Nephron (organoid): ENCODE measurements around the gene CEP72.
"Not testable (repeated sequence)": the region's sequence is repeated elsewhere in the genome, so short reads cannot be mapped to it uniquely, and the experiment has no call there.

Source experiments
- H3K27ac Mint-ChIP-seq, 3 experiments: 2 replicates each; pipeline ENCODE4 v1.8.0; 2020; ENCODE audit warnings: mixed read lengths in 3 of 3, mild to moderate bottlenecking in 2 of 3, moderate library complexity in 1 of 3
- H3K27me3 Mint-ChIP-seq: 2 replicates; pipeline ENCODE4 v1.8.0; 2021; ENCODE audit warnings: low read depth, mild to moderate bottlenecking, moderate library complexity, mixed read lengths
- H3K36me3 Mint-ChIP-seq: 2 replicates; pipeline ENCODE4 v1.8.0; 2020; ENCODE audit warnings: low read depth, mixed read lengths
- H3K4me1 Mint-ChIP-seq: 2 replicates; pipeline ENCODE4 v1.8.0; 2020; ENCODE audit warnings: mixed read lengths
- H3K4me3 Mint-ChIP-seq, 3 experiments: 2 replicates each; pipeline ENCODE4 v1.8.0; 2020; ENCODE audit warnings: mild to moderate bottlenecking in 3 of 3, mixed read lengths in 3 of 3, moderate library complexity in 2 of 3
- H3K9me3 Mint-ChIP-seq: 2 replicates; pipeline ENCODE4 v1.8.0; 2020; ENCODE audit warnings: mixed read lengths
- CTCF ChIP-seq, 3 experiments: fragments of 200-600 bp; sonication (generic); IDR thresholded peaks; one replicate each; pipeline ENCODE4 v1.5.0; 2021; ENCODE audit warnings: antibody characterized with exemption in 3 of 3; ENCODE audit not compliant: unreplicated experiment in 3 of 3

CEP72 gene

DNA sequence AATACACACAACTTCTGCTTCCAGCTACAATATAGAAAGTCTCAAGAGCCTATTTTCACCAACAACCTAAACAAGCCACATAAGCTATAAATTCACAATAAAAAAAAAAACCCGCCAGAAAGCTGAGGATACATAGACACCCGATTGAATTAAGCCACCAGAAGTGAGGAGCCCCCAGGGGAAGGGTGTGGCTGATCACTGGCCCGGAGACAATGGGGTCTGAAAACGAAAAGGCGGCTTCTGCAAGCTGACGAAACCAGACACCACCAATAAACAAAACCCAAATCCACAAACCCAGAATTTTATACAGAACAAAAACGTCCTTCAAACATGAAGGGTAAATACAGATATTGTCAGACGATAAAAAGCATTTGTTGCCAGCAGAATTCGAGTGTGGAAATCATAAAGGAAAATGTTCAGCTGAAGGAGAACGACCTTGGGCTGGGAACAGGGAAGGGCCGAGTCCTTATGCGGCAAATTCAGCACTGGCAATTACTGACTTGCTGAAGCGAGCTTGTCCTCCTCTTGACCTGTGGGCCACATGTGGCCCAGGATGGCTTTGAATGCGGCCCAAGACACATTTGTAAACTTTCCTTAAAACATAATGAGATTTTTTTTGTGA, 39.6 kb upstream of the CEP72 start:
- Mint-ChIP-seq H3K4me3 (no peak overlapping the region), H3K4me1 (no peaks in the 10 kb centered on the region), H3K9me3 (peaks cover 17% of the 10 kb centered on the region), H3K27me3 (peaks cover 26% of the 10 kb centered on the region), H3K27ac (no peak overlapping the region), H3K36me3 (no peaks in the 10 kb centered on the region)
- TF ChIP-seq CTCF (IDR thresholded peaks at IDR 0.05; ENCODE audit: unreplicated experiment in 3 of 3), result no peak

GRCh38 chr5:573206-573605, 38.9 kb upstream of the CEP72 start:
- H3K27me3 Mint-ChIP-seq, result peaks cover 23% of the 10 kb centered on the region
- no peak overlapping the region for H3K27ac Mint-ChIP-seq
- H3K4me1 Mint-ChIP-seq, result no peaks in the 10 kb centered on the region

DNA sequence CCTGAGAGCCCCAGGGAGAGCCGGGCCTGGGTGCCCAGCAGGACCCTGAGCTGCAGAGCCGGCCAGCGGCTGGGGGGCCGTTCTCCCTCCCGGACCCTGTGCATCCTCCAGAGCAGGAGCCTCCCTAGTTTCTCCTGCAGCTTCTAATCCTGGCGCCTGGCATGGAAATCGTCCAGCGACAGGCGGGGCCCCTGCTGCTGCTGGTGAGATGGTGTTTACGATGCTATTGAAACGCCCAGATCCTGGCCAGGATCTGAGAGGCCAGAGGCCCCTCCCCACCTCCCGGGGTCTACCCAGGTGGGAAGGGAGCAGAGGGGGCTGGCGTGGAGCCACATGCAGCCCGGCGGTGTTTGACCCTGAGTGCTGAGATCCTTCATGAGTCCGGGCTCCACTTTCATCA, 38.2 kb upstream of the CEP72 start:
- peaks cover 25% of the 10 kb centered on the region for H3K9me3 Mint-ChIP-seq
- no peaks in the 10 kb centered on the region for H3K4me1 Mint-ChIP-seq
- no peak overlapping the region for H3K4me3 Mint-ChIP-seq
- H3K27me3 Mint-ChIP-seq, result peaks cover 23% of the 10 kb centered on the region
- H3K27ac Mint-ChIP-seq, result no peak overlapping the region
- no peaks in the 10 kb centered on the region for H3K36me3 Mint-ChIP-seq
- no peak for TF ChIP-seq CTCF (IDR thresholded peaks at IDR 0.05; ENCODE audit: unreplicated experiment in 3 of 3)

More at GRCh38 chr5:573206-573605, 38.9 kb upstream of the CEP72 start:
- Mint-ChIP-seq H3K4me3 (no peak overlapping the region), H3K9me3 (peaks cover 23% of the 10 kb centered on the region), H3K36me3 (no peaks in the 10 kb centered on the region)
- TF ChIP-seq CTCF (IDR thresholded peaks at IDR 0.05; ENCODE audit: unreplicated experiment in 3 of 3), result no peak

GRCh38 chr5:574906-575305, 37.2 kb upstream of the CEP72 start:
- Mint-ChIP-seq H3K9me3 (peaks cover 25% of the 10 kb centered on the region), H3K4me3 (no peak overlapping the region), H3K36me3 (no peaks in the 10 kb centered on the region), H3K4me1 (no peaks in the 10 kb centered on the region), H3K27ac (no peak overlapping the region), H3K27me3 (peaks cover 21% of the 10 kb centered on the region)
- TF ChIP-seq CTCF (IDR thresholded peaks at IDR 0.05; ENCODE audit: unreplicated experiment in 3 of 3), result no peak

- TF ChIP-seq CTCF (IDR thresholded peaks at IDR 0.05; ENCODE audit: unreplicated experiment in 3 of 3), result no peak
- no peak overlapping the region for H3K4me3 Mint-ChIP-seq
- H3K27ac Mint-ChIP-seq, result no peak overlapping the region
Observed at GRCh38 chr5:575636-576035, 36.5 kb upstream of the CEP72 start.

DNA sequence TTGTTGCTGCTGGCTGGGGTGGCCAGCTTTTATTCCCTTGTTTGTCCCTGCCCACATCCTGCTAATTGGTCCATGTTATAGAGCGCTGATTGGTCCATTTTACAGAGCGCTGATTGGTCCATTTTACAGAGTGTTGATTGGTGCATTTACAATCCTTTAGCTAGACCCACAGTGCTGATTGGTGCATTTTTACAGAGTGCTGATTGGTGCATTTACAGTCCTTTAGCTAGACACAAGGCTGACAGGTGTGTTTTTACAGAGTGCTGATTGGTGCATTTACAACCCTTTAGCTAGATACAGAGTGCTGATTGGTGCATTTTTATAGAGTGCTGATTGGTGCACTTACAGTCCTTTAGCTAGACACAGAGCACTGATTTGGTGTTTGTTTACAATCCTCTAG, 34.9 kb upstream of the CEP72 start:
- Mint-ChIP-seq H3K9me3 (peaks cover 25% of the 10 kb centered on the region), H3K27me3 (peaks cover 40% of the 10 kb centered on the region)
- H3K4me1 Mint-ChIP-seq, H3K27ac Mint-ChIP-seq, H3K4me3 Mint-ChIP-seq, H3K36me3 Mint-ChIP-seq: not testable (repeated sequence)

More at GRCh38 chr5:575636-576035, 36.5 kb upstream of the CEP72 start:
- Mint-ChIP-seq H3K27me3 (peaks cover 28% of the 10 kb centered on the region), H3K36me3 (no peaks in the 10 kb centered on the region), H3K4me1 (no peaks in the 10 kb centered on the region), H3K9me3 (peaks cover 25% of the 10 kb centered on the region)
